MCF 10A (cell line): ENCODE data around the gene OR4E1. TPM values are rescaled to one million over a fixed set of nuclear protein-coding genes. Genes with fewer than 3 reads are reported as not detected.
"Not testable (repeated sequence)": the region's sequence is repeated elsewhere in the genome, so short reads cannot be mapped to it uniquely, and the experiment has no call there.

Experiments used
- BruUV-seq: library from RNA; stranded (reverse); fragments of 400-500 nt; replicated peaks from 2 replicates; lab custom pipeline; 2021; lab: Mats Ljungman, UMichigan
- CTCF ChIA-PET: fragments of 300-600 bp; sonication (Branson Sonifier 250); formaldehyde crosslinking; extraction: SDS; loops from one replicate; lab custom pipeline; 2021; ENCODE audit warnings: antibody characterized with exemption, inconsistent platforms; lab: Yijun Ruan, JAX
- POLR2A ChIA-PET: fragments of 300-600, 350-650 bp; sonication (Branson Sonifier 250); formaldehyde crosslinking; extraction: SDS; loops from one replicate; lab custom pipeline; 2020; ENCODE audit warnings: antibody characterized with exemption, inconsistent platforms; lab: Yijun Ruan, JAX
- DNase-seq: peaks from one replicate; pipeline ENCODE4 v3.0.0-alpha.2; 2018; ENCODE audit not compliant: unreplicated experiment
- H3K27ac Mint-ChIP-seq: one replicate; pipeline ENCODE4 v1.8.0; 2022; ENCODE audit warnings: mild to moderate bottlenecking, low read depth, mixed read lengths; ENCODE audit not compliant: unreplicated experiment
- H3K27me3 Mint-ChIP-seq: one replicate; pipeline ENCODE4 v1.8.0; 2022; ENCODE audit warnings: mixed read lengths; ENCODE audit not compliant: insufficient read depth, unreplicated experiment
- H3K36me3 Mint-ChIP-seq: one replicate; pipeline ENCODE4 v1.8.0; 2022; ENCODE audit warnings: mild to moderate bottlenecking, moderate library complexity, mixed read lengths; ENCODE audit not compliant: insufficient read depth, unreplicated experiment
- H3K4me1 Mint-ChIP-seq: one replicate; pipeline ENCODE4 v1.8.0; 2022; ENCODE audit warnings: mixed read lengths; ENCODE audit not compliant: insufficient read depth, unreplicated experiment
- H3K4me3 Mint-ChIP-seq: one replicate; pipeline ENCODE4 v1.8.0; 2022; ENCODE audit warnings: mild to moderate bottlenecking, moderate library complexity, mixed read lengths; ENCODE audit not compliant: unreplicated experiment
- H3K9me3 Mint-ChIP-seq: one replicate; pipeline ENCODE4 v1.8.0; 2022; ENCODE audit warnings: mixed read lengths; ENCODE audit not compliant: unreplicated experiment
- intact Hi-C: fragments of 100-400 bp; cut with micrococcal nuclease; formaldehyde crosslinking; loops from 2 replicates; pipeline ENCODE4 v1.14.1; 2022
- total RNA-seq: library from RNA; stranded (reverse); gene quantifications from 2 replicates; pipeline ENCODE4 v1.2.3, GENCODE V29; 2022
- TF ChIP-seq, protein P1 (sequence below): fragments of 200-600 bp; IDR thresholded peaks from one replicate; pipeline ENCODE4 v1.8.0; 2022; ENCODE audit warnings: antibody characterized with exemption, mild to moderate bottlenecking; ENCODE audit not compliant: unreplicated experiment

The OR4E1 gene
- total RNA-seq, 1 experiment from 2014 or later: not detected

DNA sequence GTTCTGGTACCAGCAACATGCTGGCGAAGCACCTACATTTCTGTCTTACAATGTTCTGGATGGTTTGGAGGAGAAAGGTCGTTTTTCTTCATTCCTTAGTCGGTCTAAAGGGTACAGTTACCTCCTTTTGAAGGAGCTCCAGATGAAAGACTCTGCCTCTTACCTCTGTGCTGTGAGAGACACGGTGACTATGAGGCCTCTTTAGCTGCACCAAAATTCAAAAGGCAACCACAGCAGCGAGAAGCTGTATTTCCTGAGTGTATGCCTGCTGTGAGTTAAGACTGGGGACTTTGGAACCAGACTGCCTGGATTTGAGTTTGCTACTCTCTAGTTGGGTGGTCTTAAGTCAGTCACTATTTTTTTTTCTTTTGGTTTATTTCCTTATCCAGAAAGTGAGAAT, 30.2 kb downstream of the OR4E1 start:
- no TSS peak for BruUV-seq
- intact Hi-C loops: loop anchor here (10.0 kb wide), 2 partner anchors 61 to 101 kb away; no protein-coding TSS in a partner anchor
- POLR2A ChIA-PET: interaction anchor here (0.6 kb wide), 1 partner anchor 11 kb away, joined by 4 read pairs; the partner anchor contains the start of gene OR4E2

GRCh38 chr14:21642683-21643082, 30.9 kb downstream of the OR4E1 start:
- no peaks in the 10 kb centered on the region for H3K9me3 Mint-ChIP-seq
- no peak overlapping the region for H3K27ac Mint-ChIP-seq
- intact Hi-C loops: loop anchor here (10.0 kb wide), 2 partner anchors 62 to 102 kb away; no protein-coding TSS in a partner anchor
- ChIA-PET POLR2A (no interaction called here), CTCF (interaction anchor here (0.6 kb wide), 1 partner anchor 50 kb away, joined by 3 read pairs; no protein-coding TSS in a partner anchor)
- no peaks in the 10 kb centered on the region for H3K36me3 Mint-ChIP-seq
- H3K27me3 Mint-ChIP-seq: peaks cover 41% of the 10 kb centered on the region
- H3K4me1 Mint-ChIP-seq: no peaks in the 10 kb centered on the region
- no peak overlapping the region for H3K4me3 Mint-ChIP-seq
- no TSS peak for BruUV-seq
- no peak for DNase-seq
- TF ChIP-seq, protein P1, sequence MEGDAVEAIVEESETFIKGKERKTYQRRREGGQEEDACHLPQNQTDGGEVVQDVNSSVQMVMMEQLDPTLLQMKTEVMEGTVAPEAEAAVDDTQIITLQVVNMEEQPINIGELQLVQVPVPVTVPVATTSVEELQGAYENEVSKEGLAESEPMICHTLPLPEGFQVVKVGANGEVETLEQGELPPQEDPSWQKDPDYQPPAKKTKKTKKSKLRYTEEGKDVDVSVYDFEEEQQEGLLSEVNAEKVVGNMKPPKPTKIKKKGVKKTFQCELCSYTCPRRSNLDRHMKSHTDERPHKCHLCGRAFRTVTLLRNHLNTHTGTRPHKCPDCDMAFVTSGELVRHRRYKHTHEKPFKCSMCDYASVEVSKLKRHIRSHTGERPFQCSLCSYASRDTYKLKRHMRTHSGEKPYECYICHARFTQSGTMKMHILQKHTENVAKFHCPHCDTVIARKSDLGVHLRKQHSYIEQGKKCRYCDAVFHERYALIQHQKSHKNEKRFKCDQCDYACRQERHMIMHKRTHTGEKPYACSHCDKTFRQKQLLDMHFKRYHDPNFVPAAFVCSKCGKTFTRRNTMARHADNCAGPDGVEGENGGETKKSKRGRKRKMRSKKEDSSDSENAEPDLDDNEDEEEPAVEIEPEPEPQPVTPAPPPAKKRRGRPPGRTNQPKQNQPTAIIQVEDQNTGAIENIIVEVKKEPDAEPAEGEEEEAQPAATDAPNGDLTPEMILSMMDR: no peak

More for the DNA sequence above, 30.2 kb downstream of the OR4E1 start:
- Mint-ChIP-seq H3K4me1 (no peaks in the 10 kb centered on the region), H3K27me3 (peaks cover 41% of the 10 kb centered on the region), H3K4me3 (no peak overlapping the region), H3K27ac (no peak overlapping the region), H3K9me3 (no peaks in the 10 kb centered on the region), H3K36me3 (no peaks in the 10 kb centered on the region)
- CTCF ChIA-PET: interaction anchor here (0.6 to 0.9 kb wide), 2 partner anchors 50 to 831 kb away, joined by 3 to 7 read pairs; no protein-coding TSS in a partner anchor
- no peak for DNase-seq
- TF ChIP-seq, protein P1: no peak

DNA sequence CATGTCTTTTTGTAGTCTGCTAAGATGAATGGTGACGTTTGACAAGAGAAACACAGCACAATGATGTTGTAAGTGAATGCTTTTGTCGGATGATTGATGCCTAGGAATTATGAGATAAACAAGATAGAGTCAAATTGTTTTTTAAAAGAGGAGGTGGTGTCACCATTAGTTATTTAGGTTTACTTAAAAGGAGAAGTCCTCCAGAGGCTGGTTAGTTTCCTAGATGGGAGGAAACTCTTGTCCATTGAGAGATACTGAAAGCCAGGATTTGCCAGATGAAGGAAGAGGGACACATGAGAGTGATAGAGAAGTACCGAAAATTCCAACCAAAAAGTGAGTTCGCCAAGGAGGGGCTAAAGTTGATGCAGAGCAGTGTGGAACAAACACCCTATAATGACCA, 38.8 kb downstream of the OR4E1 start, which contains the start of gene OR10G2:
OR10G2 (minus strand) TSS at position 101 of the 400 bp plus-strand sequence; CDS start at position 3, 98 bp downstream.
- no peak for DNase-seq
- POLR2A ChIA-PET: no interaction called here
- no peaks in the 10 kb centered on the region for H3K36me3 Mint-ChIP-seq
- CTCF ChIA-PET: no interaction called here
- no peak within 1 kb of the TSS for H3K4me3 Mint-ChIP-seq
- H3K27ac Mint-ChIP-seq: no peak within 1 kb of the TSS
- intact Hi-C loops: no loop called here
- peaks cover 57% of the 10 kb centered on the region for H3K27me3 Mint-ChIP-seq
- TF ChIP-seq, protein P1: no peak
- no peaks in the 10 kb centered on the region for H3K4me1 Mint-ChIP-seq
- H3K9me3 Mint-ChIP-seq: no peaks in the 10 kb centered on the region
- BruUV-seq: no TSS peak

GRCh38 chr14:21631084-21631483, 42.5 kb downstream of the OR4E1 start:
- Mint-ChIP-seq H3K4me1 (no peaks in the 10 kb centered on the region), H3K27ac (no peak overlapping the region), H3K27me3 (peaks cover 49% of the 10 kb centered on the region), H3K9me3 (no peaks in the 10 kb centered on the region), H3K4me3 (no peak overlapping the region), H3K36me3 (no peaks in the 10 kb centered on the region)
- BruUV-seq: no TSS peak
- intact Hi-C loops: no loop called here
- TF ChIP-seq, protein P1: no peak
- DNase-seq: no peak
- ChIA-PET CTCF (no interaction called here), POLR2A (no interaction called here)

DNA sequence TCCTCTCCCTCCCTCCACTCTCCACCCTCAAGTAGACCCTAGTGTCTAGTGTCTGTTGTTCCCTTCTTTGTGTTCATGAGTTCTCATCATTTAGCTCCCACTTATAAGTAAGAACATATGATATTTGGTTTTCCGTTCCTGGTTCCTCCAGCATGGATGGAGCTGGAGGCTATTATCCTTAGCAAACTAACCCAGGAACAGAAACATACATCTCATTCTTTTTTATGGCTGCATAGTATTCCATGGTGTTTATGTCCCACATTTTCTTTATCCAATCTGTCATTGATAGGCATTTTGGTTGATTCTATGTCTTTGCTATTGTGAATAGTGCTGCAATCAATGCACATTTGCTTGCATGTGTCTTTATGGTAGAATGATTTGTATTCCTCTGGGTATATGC, 43.1 kb downstream of the OR4E1 start:
- CTCF ChIA-PET, intact Hi-C loops, BruUV-seq, POLR2A ChIA-PET, H3K27ac Mint-ChIP-seq, H3K9me3 Mint-ChIP-seq, H3K4me1 Mint-ChIP-seq, H3K36me3 Mint-ChIP-seq, DNase-seq, H3K4me3 Mint-ChIP-seq: not testable (repeated sequence)
- peaks cover 49% of the 10 kb centered on the region for H3K27me3 Mint-ChIP-seq
